ENCODE measurements around the gene TYRP1.

- TF ChIP-seq POLR2AphosphoS5 (IDR thresholded peaks at IDR 0.05), result no peak
- TF ChIP-seq CTCF (IDR thresholded peaks at IDR 0.05), result no peak
- no peak for TF ChIP-seq EP300 (IDR thresholded peaks at IDR 0.05)
- no peak for TF ChIP-seq POLR2A (IDR thresholded peaks at IDR 0.05)
Observed at GRCh38 chr9:12667892-12668291, 25.3 kb upstream of the TYRP1 start.

Data from gastroesophageal sphincter (tissue), 3 donors.